GM18505 (cell line): Measurements from ENCODE around the gene RAD21L1.
"Not testable (repeated sequence)": the region's sequence is repeated elsewhere in the genome, so short reads cannot be mapped to it uniquely, and the experiment has no call there.

Experiments used
- ATAC-seq: cut with Tn5 transposase; IDR thresholded peaks from one replicate; pipeline ENCODE4 v1.9.1; 2021; ENCODE audit not compliant: unreplicated experiment
- POLR2A ChIP-seq: IDR thresholded peaks from 4 replicates; pipeline ENCODE4 v1.6.1; 2011; ENCODE audit warnings: borderline replicate concordance; ENCODE audit not compliant: insufficient read depth, insufficient read length; ENCODE audit errors: extremely low read depth

Gene RAD21L1

GRCh38 chr20:1207293-1207878 lies 18.5 kb upstream of the RAD21L1 start:
- no peak for TF ChIP-seq POLR2A
- no peak for ATAC-seq

DNA sequence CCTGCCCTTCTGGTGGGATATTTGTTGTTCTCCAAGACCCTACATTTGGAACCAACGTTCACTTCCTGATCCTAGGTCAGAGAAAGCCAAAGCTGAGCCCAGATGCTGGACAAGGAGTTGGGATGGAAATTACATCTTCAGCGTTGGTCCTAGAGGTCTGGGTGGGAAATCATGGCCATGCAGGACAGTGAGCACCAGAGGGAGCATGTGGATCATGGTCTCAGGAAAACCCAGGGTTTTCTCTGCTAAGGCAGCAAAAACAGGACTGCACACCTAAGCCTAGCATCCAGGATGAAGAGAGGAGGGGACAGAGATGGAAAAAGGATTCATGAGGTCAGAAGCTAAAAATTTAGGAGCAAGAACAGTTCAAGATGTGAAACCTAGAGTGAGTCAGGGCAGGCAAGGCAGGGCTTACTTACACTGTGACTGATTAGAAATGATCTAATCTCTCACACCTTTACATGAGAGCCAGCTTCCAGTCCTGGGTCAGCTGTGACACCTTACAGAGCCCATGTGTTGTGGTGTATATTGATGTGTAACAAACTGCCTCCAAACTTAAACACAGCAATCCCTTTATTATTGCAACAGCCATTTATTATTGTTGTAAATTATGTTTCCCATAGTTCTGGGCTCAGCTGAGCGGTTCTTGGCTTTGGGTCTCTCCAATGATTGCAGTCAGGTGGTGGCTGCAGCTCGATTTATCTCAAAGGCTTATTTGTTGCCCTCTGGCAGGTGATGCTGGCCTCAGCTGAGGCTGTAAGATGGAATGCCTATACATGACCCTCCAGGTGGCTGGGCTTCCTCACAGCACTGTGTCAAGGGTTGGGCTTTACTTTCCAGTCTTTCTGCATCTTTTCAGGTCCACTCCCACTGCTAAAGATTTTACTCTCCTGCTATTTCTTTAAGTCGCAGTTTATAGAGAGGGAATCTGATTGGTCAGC lies 16.1 kb upstream of the RAD21L1 start:
- ATAC-seq, result no peak

GRCh38 chr20:1210501-1210900 lies 15.3 kb upstream of the RAD21L1 start:
- ATAC-seq, result no peak

More for the DNA sequence above, 16.1 kb upstream of the RAD21L1 start:
- no peak for TF ChIP-seq POLR2A

DNA sequence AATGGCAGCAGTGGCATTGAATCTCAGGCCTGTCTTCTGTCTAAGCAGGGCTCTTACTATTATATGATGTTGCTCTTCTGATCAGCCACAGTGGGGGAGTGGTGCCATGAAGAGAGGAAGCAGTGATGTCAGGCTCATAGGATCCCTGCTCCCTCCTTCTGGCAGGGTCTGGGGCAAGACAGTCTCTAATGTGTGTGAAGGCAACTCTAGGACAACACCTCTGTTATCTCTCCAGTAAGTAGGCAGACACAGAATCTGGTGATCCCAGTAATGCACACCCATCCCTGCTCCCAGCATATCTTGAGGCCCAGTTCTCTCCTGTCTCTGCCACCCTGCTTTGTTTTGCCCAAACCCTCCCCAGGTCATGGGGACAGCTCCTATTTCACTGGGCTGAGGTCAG lies 13.8 kb upstream of the RAD21L1 start:
- ATAC-seq, result no peak
- no peak for TF ChIP-seq POLR2A

More at GRCh38 chr20:1210501-1210900, 15.3 kb upstream of the RAD21L1 start:
- TF ChIP-seq POLR2A, result no peak

DNA sequence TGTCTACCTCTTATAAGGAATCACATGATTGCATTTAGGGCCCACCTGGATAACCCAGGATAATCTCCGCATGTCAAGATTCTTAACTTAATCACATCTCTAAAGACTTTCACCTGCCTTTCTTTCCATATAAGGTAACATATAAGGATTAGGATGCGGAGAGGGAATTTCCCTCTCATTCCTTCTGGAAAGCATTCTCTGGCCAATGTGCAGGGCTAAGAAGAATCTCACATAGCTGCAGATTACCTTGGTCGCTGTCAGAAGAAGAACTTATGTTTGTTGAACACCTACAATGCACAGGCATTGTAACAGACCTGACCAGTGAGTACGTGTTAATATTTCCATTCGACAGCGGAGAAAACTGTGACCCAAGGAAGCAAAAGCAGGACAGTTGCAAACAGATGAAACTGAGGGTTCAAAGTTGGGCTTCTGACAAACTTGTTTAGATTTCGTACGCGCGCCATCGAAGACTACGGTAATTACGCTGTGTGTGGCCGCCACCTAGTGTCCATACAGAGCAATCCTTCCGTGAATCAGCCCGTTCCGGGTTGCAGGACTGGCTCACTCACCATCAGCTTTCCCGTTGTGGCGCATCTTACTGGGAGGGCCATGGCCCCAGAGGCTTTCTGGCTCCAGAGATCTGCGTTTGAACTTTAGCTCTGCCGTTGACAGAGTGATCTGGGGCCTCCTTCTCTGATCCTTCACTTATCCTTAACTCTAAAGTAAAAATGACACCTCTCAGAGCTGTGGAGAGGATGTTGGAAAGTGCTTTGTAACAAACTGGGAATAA lies 13.0 kb upstream of the RAD21L1 start:
- TF ChIP-seq POLR2A, result no peak
- ATAC-seq, result no peak

DNA sequence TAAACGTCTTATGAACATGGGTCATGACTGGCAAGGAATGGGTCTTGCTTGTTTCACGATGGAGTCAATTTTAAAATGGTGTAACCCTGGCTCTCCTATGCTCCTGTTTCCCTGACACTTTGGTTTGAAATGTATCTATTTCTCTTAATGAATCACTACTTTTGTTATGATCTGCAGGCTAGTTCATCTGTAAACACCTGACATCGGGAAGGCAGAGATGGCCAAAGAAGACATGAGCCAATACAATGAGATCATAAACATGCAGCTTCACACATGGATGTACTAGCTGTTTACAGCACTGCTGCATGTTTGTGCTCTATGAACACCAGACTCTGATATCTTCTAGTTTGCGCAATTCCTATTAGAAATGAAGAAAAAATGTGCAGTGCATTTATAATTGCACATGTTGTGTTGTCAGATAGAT lies 11.0 kb upstream of the RAD21L1 start:
- no peak for TF ChIP-seq POLR2A
- ATAC-seq, result no peak

DNA sequence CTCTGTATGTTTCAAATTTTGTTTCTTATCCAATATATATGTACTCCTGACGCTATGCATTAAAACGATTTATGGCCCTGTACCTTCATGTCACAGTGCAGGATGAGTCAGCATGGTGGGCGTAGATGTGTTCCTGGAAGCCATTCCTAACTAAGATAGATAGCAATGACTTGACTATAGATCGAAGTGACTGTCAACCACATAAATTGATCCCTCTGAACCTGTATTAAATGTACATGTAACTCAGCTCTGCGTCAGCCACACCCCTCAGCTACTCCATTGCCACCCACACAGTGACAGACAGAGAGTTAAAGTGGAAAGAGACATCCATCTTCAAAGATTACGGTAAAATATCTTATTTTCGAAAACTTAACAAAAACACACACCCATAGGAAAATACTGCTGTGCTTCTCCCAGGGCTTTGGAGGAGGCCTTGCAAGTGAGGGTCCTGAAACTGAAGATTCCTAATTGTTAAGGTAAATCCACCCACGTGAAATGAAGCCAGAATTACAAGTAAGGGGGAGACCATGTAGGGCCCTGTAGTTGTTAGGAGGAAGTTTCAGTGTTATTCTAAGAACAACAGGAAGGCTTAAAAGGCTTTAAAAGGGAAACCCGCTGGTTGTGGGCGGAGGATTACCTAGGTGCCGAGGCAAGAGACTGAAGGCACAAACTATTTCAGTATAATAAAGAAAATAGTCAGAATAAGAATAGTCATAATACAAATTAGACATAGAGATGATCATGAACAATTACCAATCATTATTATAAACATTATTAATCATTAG lies 10.3 kb upstream of the RAD21L1 start:
- no peak for TF ChIP-seq POLR2A
- ATAC-seq, result no peak

DNA sequence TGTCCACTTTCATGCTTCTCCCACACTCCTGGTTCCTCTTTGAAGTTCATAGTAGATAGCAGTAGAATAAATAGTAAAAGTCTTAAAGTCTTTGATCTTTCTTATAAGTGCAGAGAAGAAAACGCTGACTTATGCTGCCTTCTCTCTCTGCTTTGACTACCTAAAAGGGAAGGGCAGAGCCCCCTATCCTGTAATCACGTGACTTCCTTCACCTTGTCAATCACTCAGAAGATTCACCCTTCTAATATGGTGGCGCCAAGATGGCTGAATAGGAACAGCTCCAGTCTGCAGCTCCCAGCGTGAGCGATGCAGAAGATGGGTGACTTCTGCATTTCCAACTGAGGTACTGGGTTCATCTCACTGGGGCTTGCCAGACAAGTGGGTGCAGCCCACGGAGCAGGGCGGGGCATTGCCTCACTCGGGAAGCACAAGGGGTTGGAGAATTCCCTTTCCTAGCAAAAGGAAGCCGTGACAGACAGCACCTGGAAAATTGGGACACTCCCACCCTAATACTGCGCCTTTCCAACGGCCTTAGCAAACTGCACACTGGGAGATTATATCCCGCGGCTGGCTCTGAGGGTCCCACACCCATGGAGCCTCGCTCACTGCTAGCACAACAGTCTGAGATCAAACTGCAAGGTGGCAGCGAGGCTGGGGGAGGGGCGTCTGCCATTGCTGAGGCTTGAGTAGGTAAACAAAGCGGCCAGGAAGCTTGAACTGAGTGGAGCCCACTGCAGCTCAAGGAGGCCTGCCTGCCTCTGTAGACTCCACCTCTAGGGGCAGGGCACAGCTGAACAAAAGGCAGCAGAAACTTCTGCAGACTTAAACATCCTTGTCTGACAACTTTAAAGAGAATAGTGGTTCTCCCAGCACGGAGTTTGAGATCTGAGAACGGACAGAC lies 9.1 kb upstream of the RAD21L1 start:
- not testable (repeated sequence) for ATAC-seq

DNA sequence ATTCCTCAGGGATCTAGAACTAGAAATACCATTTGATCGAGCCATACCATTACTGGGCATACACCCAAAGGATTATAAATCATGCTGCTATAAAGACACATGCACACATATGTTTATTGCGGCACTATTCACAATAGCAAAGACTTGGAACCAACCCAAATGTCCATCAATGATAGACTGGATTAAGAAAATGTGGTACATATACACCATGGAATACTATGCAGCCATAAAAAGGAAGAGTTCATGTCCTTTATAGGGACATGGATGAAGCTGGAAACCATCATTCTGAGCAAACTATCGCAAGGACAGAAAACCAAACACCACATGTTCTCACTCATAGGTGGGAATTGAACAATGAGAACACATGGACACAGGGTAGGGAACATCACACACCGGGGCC lies 3.1 kb upstream of the RAD21L1 start:
- not testable (repeated sequence) for ATAC-seq

GRCh38 chr20:1224205-1224890 lies 1.5 kb upstream of the RAD21L1 start:
- no peak for ATAC-seq
- TF ChIP-seq POLR2A, result no peak

DNA sequence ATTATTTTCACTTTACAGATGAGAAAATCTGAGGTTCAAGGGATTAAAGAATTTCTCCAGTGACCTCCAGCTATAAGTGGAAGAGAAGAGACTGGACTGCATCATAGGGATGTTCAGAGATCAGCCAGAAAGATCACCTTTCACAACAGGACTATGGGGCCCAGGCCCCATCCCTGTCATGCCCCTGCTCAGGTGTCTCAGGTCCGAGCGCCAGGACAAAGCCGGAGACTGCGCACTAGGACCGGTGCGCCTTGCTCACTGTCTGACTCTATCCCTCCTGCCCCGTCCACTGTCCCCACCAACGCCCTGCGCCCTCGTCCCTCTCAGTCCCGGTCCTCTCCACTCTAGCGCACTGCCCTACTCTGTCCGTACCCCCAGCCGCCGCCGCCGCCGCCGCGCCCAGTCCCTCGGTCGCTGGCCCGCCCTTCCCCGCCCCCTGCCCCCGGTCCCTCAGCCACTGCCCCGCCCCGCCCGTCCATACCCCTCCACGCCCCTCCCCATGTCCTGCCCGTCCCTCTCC lies 521 bp upstream of the RAD21L1 start:
- TF ChIP-seq POLR2A, result no peak
- no peak for ATAC-seq

GRCh38 chr20:1229541-1229940 lies 3.7 kb downstream of the RAD21L1 start:
- TF ChIP-seq POLR2A, result no peak
- no peak for ATAC-seq
